ENCODE data around the gene TTN. TPM values are rescaled to one million over a fixed set of nuclear protein-coding genes. Genes with fewer than 3 reads are reported as not detected.

The TTN gene
- total RNA-seq, 1 experiment from 2014 or later: 0.05 TPM

- Histone ChIP-seq H2AFZ (ENCODE audit: low read depth, low read length, poor library complexity, severe bottlenecking) (no peak overlapping the region), H3K27me3 (ENCODE audit: insufficient read depth, low read length) (no peaks in the 10 kb centered on the region), H3K27ac (ENCODE audit: low read depth, low read length) (no peak overlapping the region), H3K4me1 (ENCODE audit: control insufficient read depth in 1 of 2, insufficient read depth in 2 of 2, low read length in 2 of 2) (no peaks in the 10 kb centered on the region), H3K36me3 (ENCODE audit: control insufficient read depth in 1 of 2, insufficient read depth in 2 of 2, low read length in 2 of 2) (no peaks in the 10 kb centered on the region), H3K9me2 (ENCODE audit: insufficient read depth) (no peaks in the 10 kb centered on the region), H4K20me1 (ENCODE audit: insufficient read depth) (no peaks in the 10 kb centered on the region; the same call in 1 of the 2 replicates), H3K4me2 (ENCODE audit: low read length) (no peak overlapping the region), H3K79me2 (ENCODE audit: insufficient read depth, low read length) (peaks cover 10% of the 10 kb centered on the region; the same call in 1 of the 2 replicates), H3K4me3 (replicated peaks in 1 of 2; ENCODE audit: low read depth in 1 of 2, low read length in 2 of 2) (no peak overlapping the region), H3K9me3 (ENCODE audit: control insufficient read depth in 1 of 2, insufficient read depth in 1 of 2, low read depth in 1 of 2, low read length in 2 of 2) (no peaks in the 10 kb centered on the region), H3K9ac (ENCODE audit: low read length) (no peak overlapping the region)
- no TSS peak for BruUV-seq (replicated peaks)
- DNase-seq (ENCODE audit: low read depth, low spot score) (no peak), ATAC-seq (no peak)
- intact Hi-C loops (cut with micrococcal nuclease): no loop called here
- TF ChIP-seq ELF1 (IDR thresholded peaks at IDR 0.05; ENCODE audit: borderline replicate concordance, low read depth) (no peak), POLR2AphosphoS5 (IDR thresholded peaks at IDR 0.05; ENCODE audit: low read depth, low read length) (no peak), EZH2 (IDR thresholded peaks at IDR 0.05) (no peak), EZH2phosphoT487 (IDR thresholded peaks at IDR 0.05; ENCODE audit: borderline replicate concordance) (no peak), CTCF (IDR thresholded peaks at IDR 0.05 in 2 of 3, conservative IDR thresholded peaks at IDR 0.05 in 1 of 3; ENCODE audit: borderline replicate concordance in 1 of 3, insufficient read depth in 1 of 3, low read depth in 2 of 3, low read length in 2 of 3) (no peak), SIN3A (IDR thresholded peaks at IDR 0.05; ENCODE audit: low read depth) (no peak), ZFX (IDR thresholded peaks at IDR 0.05) (no peak), EGR1 (IDR thresholded peaks at IDR 0.05; ENCODE audit: low read depth) (no peak), FOSL1 (IDR thresholded peaks at IDR 0.05; ENCODE audit: low read depth) (no peak), TCF7L2 (IDR thresholded peaks at IDR 0.05; ENCODE audit: borderline replicate concordance, extremely low read depth, insufficient read depth, insufficient read length) (no peak)
- TF ChIP-seq, protein P1, sequence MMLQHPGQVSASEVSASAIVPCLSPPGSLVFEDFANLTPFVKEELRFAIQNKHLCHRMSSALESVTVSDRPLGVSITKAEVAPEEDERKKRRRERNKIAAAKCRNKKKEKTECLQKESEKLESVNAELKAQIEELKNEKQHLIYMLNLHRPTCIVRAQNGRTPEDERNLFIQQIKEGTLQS (IDR thresholded peaks at IDR 0.05): no peak
- TF ChIP-seq, protein P2, sequence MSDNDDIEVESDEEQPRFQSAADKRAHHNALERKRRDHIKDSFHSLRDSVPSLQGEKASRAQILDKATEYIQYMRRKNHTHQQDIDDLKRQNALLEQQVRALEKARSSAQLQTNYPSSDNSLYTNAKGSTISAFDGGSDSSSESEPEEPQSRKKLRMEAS (IDR thresholded peaks at IDR 0.05): no peak
- ChIA-PET POLR2A (no interaction called here), RAD21 (ENCODE audit: low non-redundant PET in 1 of 2, low total read pairs in 2 of 2, uncharacterized antibody in 2 of 2, unreplicated experiment in 2 of 2) (no interaction called here), CTCF (no interaction called here)
These were observed 278.0 kb downstream of the TTN start for GRCh38 chr2:178529194-178529593.

Measured in HCT116 (cell line).